ENCODE data around the gene FOXQ1. TPM values are rescaled to one million over a fixed set of nuclear protein-coding genes. Genes with fewer than 3 reads are reported as not detected.
A peak's percentile ranks its signal among the peaks of the same experiment; 100 is the strongest.

The FOXQ1 gene
- total and polyA plus RNA-seq, 2 of the 13 experiments (the other 11 are each of a cell fraction or from before 2014, with no cell fraction given) = 35.2 to 39.8 TPM

DNA sequence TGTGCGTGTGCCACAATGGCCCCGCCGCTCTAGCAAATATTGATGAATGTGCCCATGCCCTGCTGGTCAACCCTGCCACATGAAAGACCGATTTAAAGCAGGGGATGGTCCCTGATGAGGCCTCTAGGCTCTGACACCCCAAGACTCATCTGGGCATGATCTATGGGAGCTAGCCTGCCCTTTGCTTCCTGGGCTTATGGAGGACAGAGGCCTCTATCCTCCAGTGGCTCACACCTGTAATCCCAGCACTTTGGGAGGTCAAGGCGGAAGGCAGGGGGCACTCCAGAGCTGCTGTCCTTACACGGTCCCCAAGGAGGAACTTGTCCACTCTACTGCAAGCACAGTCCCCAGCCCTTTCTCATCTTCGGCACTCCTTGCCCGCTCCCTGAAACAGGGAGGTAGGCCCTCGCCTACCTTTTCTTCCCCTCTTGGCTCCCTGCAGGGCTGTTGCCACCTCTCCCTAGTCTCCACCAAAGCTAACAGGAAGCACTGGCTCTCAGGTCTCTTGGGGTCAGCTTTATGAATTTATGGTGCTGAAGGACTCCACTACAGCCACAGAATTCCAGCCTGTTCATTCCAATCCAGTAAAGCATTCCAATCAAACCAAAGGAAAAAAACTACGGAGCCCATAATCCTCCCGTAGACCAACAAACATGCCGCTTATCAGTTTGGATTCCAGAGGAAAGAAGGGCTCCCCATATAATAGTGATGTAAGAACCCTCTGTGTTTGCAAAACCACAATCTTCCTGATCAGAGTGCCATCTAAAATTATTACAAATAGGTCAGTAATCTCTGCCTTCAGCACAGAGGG is 48.7 kb upstream of the FOXQ1 start (continued):
- TF ChIP-seq, protein P1, sequence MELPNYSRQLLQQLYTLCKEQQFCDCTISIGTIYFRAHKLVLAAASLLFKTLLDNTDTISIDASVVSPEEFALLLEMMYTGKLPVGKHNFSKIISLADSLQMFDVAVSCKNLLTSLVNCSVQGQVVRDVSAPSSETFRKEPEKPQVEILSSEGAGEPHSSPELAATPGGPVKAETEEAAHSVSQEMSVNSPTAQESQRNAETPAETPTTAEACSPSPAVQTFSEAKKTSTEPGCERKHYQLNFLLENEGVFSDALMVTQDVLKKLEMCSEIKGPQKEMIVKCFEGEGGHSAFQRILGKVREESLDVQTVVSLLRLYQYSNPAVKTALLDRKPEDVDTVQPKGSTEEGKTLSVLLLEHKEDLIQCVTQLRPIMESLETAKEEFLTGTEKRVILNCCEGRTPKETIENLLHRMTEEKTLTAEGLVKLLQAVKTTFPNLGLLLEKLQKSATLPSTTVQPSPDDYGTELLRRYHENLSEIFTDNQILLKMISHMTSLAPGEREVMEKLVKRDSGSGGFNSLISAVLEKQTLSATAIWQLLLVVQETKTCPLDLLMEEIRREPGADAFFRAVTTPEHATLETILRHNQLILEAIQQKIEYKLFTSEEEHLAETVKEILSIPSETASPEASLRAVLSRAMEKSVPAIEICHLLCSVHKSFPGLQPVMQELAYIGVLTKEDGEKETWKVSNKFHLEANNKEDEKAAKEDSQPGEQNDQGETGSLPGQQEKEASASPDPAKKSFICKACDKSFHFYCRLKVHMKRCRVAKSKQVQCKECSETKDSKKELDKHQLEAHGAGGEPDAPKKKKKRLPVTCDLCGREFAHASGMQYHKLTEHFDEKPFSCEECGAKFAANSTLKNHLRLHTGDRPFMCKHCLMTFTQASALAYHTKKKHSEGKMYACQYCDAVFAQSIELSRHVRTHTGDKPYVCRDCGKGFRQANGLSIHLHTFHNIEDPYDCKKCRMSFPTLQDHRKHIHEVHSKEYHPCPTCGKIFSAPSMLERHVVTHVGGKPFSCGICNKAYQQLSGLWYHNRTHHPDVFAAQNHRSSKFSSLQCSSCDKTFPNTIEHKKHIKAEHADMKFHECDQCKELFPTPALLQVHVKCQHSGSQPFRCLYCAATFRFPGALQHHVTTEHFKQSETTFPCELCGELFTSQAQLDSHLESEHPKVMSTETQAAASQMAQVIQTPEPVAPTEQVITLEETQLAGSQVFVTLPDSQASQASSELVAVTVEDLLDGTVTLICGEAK (IDR thresholded peaks at IDR 0.05) = no peak
- TF ChIP-seq, protein P1 (CRISPR knock-in tag; IDR thresholded peaks at IDR 0.05) = no peak; the same call in 1 of the 2 replicates
- TF ChIP-seq MAFF (IDR thresholded peaks at IDR 0.05; ENCODE audit: low read depth, low read length) (no peak), ZFP90 (CRISPR knock-in tag; IDR thresholded peaks at IDR 0.05; ENCODE audit: borderline replicate concordance) (peak; percentile 30; the same call in 1 of the 2 replicates), KMT2A (CRISPR knock-in tag; IDR thresholded peaks at IDR 0.05) (no peak), ZNF839 (CRISPR knock-in tag; IDR thresholded peaks at IDR 0.05; ENCODE audit: borderline replicate concordance) (no peak), MED13 (CRISPR knock-in tag; IDR thresholded peaks at IDR 0.05) (peak; percentile 54; the same call in 1 of the 2 replicates), ZMAT3 (CRISPR knock-in tag; conservative IDR thresholded peaks at IDR 0.05) (0 out of 2 replicates have a peak, but pooled peaks have one; percentile 50), ZNF264 (CRISPR knock-in tag; IDR thresholded peaks at IDR 0.05) (peak; percentile 55), NCOA2 (CRISPR knock-in tag; IDR thresholded peaks at IDR 0.05) (peak; percentile 72), ZNF629 (CRISPR knock-in tag; conservative IDR thresholded peaks at IDR 0.05) (no peak; the same call in 1 of the 2 replicates), ZMYM4 (CRISPR knock-in tag; IDR thresholded peaks at IDR 0.05) (peak; percentile 64; the same call in 1 of the 2 replicates), ARNTL (CRISPR knock-in tag; IDR thresholded peaks at IDR 0.05) (no peak)
- TF ChIP-seq, protein P2, sequence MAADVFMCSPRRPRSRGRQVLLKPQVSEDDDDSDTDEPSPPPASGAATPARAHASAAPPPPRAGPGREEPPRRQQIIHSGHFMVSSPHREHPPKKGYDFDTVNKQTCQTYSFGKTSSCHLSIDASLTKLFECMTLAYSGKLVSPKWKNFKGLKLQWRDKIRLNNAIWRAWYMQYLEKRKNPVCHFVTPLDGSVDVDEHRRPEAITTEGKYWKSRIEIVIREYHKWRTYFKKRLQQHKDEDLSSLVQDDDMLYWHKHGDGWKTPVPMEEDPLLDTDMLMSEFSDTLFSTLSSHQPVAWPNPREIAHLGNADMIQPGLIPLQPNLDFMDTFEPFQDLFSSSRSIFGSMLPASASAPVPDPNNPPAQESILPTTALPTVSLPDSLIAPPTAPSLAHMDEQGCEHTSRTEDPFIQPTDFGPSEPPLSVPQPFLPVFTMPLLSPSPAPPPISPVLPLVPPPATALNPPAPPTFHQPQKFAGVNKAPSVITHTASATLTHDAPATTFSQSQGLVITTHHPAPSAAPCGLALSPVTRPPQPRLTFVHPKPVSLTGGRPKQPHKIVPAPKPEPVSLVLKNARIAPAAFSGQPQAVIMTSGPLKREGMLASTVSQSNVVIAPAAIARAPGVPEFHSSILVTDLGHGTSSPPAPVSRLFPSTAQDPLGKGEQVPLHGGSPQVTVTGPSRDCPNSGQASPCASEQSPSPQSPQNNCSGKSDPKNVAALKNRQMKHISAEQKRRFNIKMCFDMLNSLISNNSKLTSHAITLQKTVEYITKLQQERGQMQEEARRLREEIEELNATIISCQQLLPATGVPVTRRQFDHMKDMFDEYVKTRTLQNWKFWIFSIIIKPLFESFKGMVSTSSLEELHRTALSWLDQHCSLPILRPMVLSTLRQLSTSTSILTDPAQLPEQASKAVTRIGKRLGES (CRISPR knock-in tag; IDR thresholded peaks at IDR 0.05; ENCODE audit: borderline replicate concordance) = 0 out of 2 replicates have a peak, but pooled peaks have one; percentile 28
- TF ChIP-seq, protein P3, sequence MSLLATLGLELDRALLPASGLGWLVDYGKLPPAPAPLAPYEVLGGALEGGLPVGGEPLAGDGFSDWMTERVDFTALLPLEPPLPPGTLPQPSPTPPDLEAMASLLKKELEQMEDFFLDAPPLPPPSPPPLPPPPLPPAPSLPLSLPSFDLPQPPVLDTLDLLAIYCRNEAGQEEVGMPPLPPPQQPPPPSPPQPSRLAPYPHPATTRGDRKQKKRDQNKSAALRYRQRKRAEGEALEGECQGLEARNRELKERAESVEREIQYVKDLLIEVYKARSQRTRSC (CRISPR knock-in tag; IDR thresholded peaks at IDR 0.05; ENCODE audit: low read depth) = no peak
- TF ChIP-seq, protein P4, sequence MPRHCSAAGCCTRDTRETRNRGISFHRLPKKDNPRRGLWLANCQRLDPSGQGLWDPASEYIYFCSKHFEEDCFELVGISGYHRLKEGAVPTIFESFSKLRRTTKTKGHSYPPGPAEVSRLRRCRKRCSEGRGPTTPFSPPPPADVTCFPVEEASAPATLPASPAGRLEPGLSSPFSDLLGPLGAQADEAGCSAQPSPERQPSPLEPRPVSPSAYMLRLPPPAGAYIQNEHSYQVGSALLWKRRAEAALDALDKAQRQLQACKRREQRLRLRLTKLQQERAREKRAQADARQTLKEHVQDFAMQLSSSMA (CRISPR knock-in tag; IDR thresholded peaks at IDR 0.05) = peak; percentile 92; the same call in 1 of the 2 replicates
